Astrocyte (in vitro differentiated cells and primary cell): Measurements from ENCODE around the gene STXBP3. TPM values are rescaled to one million over a fixed set of nuclear protein-coding genes. Genes with fewer than 3 reads are reported as not detected.

Experiments
- DNase-seq: peaks from one replicate; pipeline ENCODE4 v3.0.0-alpha.2; 2010; ENCODE audit warnings: low read depth
- FAIRE-seq: peaks from 2 replicates; lab custom pipeline; 2011; peaks lifted over from hg19 to GRCh38; lab: Jason Lieb, UNC
- H2AFZ ChIP-seq: 2 replicates; pipeline ENCODE4 v1.6.0; 2012; ENCODE audit warnings: low read depth, low read length, inconsistent platforms
- H3K27ac ChIP-seq: 2 replicates; pipeline ENCODE4 v1.5.1; 2011; ENCODE audit warnings: low read depth, low read length, inconsistent platforms
- H3K27me3 ChIP-seq: 2 replicates; pipeline ENCODE4 v1.6.0; 2011; ENCODE audit warnings: low read length, inconsistent platforms; ENCODE audit not compliant: insufficient read depth
- H3K36me3 ChIP-seq: 2 replicates; pipeline ENCODE4 v1.5.1; 2011; ENCODE audit warnings: low read length, inconsistent platforms; ENCODE audit not compliant: insufficient read depth
- H3K4me1 ChIP-seq: 2 replicates; pipeline ENCODE4 v1.5.1; 2011; ENCODE audit warnings: low read length, inconsistent platforms; ENCODE audit not compliant: insufficient read depth
- H3K4me2 ChIP-seq: 2 replicates; pipeline ENCODE4 v1.6.0; 2012; ENCODE audit warnings: low read length, inconsistent platforms
- H3K4me3 ChIP-seq: 2 replicates; pipeline ENCODE4 v1.5.1; 2011; ENCODE audit warnings: low read depth, mild to moderate bottlenecking, low read length, inconsistent platforms; ENCODE audit not compliant: insufficient read depth
- H3K79me2 ChIP-seq: 2 replicates; pipeline ENCODE4 v1.6.0; 2012; ENCODE audit warnings: mild to moderate bottlenecking, low read length, inconsistent platforms; ENCODE audit not compliant: insufficient read depth
- H3K9ac ChIP-seq: 2 replicates; pipeline ENCODE4 v1.6.0; 2012; ENCODE audit warnings: mild to moderate bottlenecking, low read length, inconsistent platforms
- H3K9me3 ChIP-seq: 2 replicates; pipeline ENCODE4 v1.5.1; 2012; ENCODE audit warnings: low read depth, mild to moderate bottlenecking, low read length, inconsistent platforms; ENCODE audit not compliant: insufficient read depth
- H4K20me1 ChIP-seq: 2 replicates; pipeline ENCODE4 v1.6.0; 2012; ENCODE audit warnings: low read length, inconsistent platforms; ENCODE audit not compliant: insufficient read depth
- H3K27ac Mint-ChIP-seq: one replicate; pipeline ENCODE4 v1.8.0; 2021; ENCODE audit warnings: mild to moderate bottlenecking, mixed read lengths; ENCODE audit not compliant: unreplicated experiment
- H3K27me3 Mint-ChIP-seq: one replicate; pipeline ENCODE4 v1.8.0; 2021; ENCODE audit warnings: low read depth, mixed read lengths; ENCODE audit not compliant: unreplicated experiment
- H3K36me3 Mint-ChIP-seq: one replicate; pipeline ENCODE4 v1.8.0; 2021; ENCODE audit warnings: low read depth, mixed read lengths; ENCODE audit not compliant: unreplicated experiment
- H3K4me1 Mint-ChIP-seq: one replicate; pipeline ENCODE4 v1.8.0; 2021; ENCODE audit warnings: low read depth, mixed read lengths; ENCODE audit not compliant: unreplicated experiment
- H3K4me3 Mint-ChIP-seq: one replicate; pipeline ENCODE4 v1.8.0; 2021; ENCODE audit warnings: mild to moderate bottlenecking, moderate library complexity, mixed read lengths; ENCODE audit not compliant: unreplicated experiment
- H3K9me3 Mint-ChIP-seq: one replicate; pipeline ENCODE4 v1.8.0; 2021; ENCODE audit warnings: mild to moderate bottlenecking, mixed read lengths; ENCODE audit not compliant: unreplicated experiment
- CTCF ChIP-seq: IDR thresholded peaks from 2 replicates; pipeline ENCODE4 v1.5.1; 2011; ENCODE audit warnings: low read depth, mild to moderate bottlenecking, inconsistent platforms, low read length, moderate library complexity; ENCODE audit not compliant: insufficient read depth
- EZH2 ChIP-seq: IDR thresholded peaks from 2 replicates; pipeline ENCODE4 v1.6.1; 2012; ENCODE audit warnings: mild to moderate bottlenecking, low read length, inconsistent platforms; ENCODE audit not compliant: insufficient read depth
- total RNA-seq: library from RNA; stranded (reverse); gene quantifications from 2 replicates; pipeline ENCODE4 v1.2.1, GENCODE V29; 2021

Gene STXBP3
- total RNA-seq, 1 donor from 2014 or later: 48.5 TPM

GRCh38 chr1:108854221-108855019, 107.9 kb downstream of the STXBP3 start:
- H3K36me3 ChIP-seq: no peaks in the 10 kb centered on the region
- no peaks in the 10 kb centered on the region for H4K20me1 ChIP-seq
- no peaks in the 10 kb centered on the region for H3K27me3 ChIP-seq
- H3K9me3 ChIP-seq: no peaks in the 10 kb centered on the region
- Mint-ChIP-seq H3K36me3 (no peaks in the 10 kb centered on the region), H3K9me3 (no peaks in the 10 kb centered on the region), H3K27me3 (peaks cover 21% of the 10 kb centered on the region), H3K4me3 (no peak overlapping the region), H3K4me1 (no peaks in the 10 kb centered on the region), H3K27ac (no peak overlapping the region)
- no peak overlapping the region for H3K27ac ChIP-seq
- no peak for FAIRE-seq
- H3K4me1 ChIP-seq: no peaks in the 10 kb centered on the region
- H3K4me2 ChIP-seq: no peak overlapping the region
- no peak overlapping the region for H3K4me3 ChIP-seq
- H3K79me2 ChIP-seq: no peaks in the 10 kb centered on the region
- DNase-seq: no peak
- no peak overlapping the region for H2AFZ ChIP-seq
- no peak overlapping the region for H3K9ac ChIP-seq
- no peak for TF ChIP-seq CTCF
- TF ChIP-seq EZH2: no peak

GRCh38 chr1:108856994-108857393, 110.5 kb downstream of the STXBP3 start, which contains the start of gene AKNAD1:
Gene AKNAD1, minus strand, starts transcription at chr1:108857094. Its CDS starts 4,430 bp downstream, at chr1:108852664.
- H3K36me3 Mint-ChIP-seq: no peaks in the 10 kb centered on the region
- H3K4me1 Mint-ChIP-seq: no peaks in the 10 kb centered on the region
- H3K4me2 ChIP-seq: no peak within 1 kb of the TSS
- no peak within 1 kb of the TSS for H3K4me3 Mint-ChIP-seq
- H3K79me2 ChIP-seq: no peaks in the 10 kb centered on the region
- H2AFZ ChIP-seq: no peak within 1 kb of the TSS
- H3K36me3 ChIP-seq: no peaks in the 10 kb centered on the region
- H3K9me3 ChIP-seq: no peaks in the 10 kb centered on the region
- FAIRE-seq (no peak), DNase-seq (no peak)
- H3K27ac Mint-ChIP-seq: no peak within 1 kb of the TSS
- no peaks in the 10 kb centered on the region for H3K9me3 Mint-ChIP-seq
- no peak within 1 kb of the TSS for H3K27ac ChIP-seq
- no peaks in the 10 kb centered on the region for H3K27me3 Mint-ChIP-seq
- no peaks in the 10 kb centered on the region for H3K27me3 ChIP-seq
- H4K20me1 ChIP-seq: no peaks in the 10 kb centered on the region
- H3K4me1 ChIP-seq: no peaks in the 10 kb centered on the region
- no peak for TF ChIP-seq EZH2
- no peak for TF ChIP-seq CTCF
- no peak within 1 kb of the TSS for H3K9ac ChIP-seq
- no peak within 1 kb of the TSS for H3K4me3 ChIP-seq
